Measurements from ENCODE around the gene METAP1D.

GRCh38 chr2:171968509-171968908 lies 31.2 kb upstream of the METAP1D start:
- TF ChIP-seq TAF1 (IDR thresholded peaks at IDR 0.05; ENCODE audit: borderline replicate concordance, insufficient read depth, low read length), result no peak
- TF ChIP-seq POLR2AphosphoS5 (IDR thresholded peaks at IDR 0.05; ENCODE audit: low read depth, low read length), result no peak
- no peak for TF ChIP-seq REST (IDR thresholded peaks at IDR 0.05; ENCODE audit: insufficient read depth in 1 of 2, low read depth in 2 of 2, low read length in 2 of 2)
